Glomerular endothelial cell (primary cell): ENCODE data around the gene KCNA2. TPM values are rescaled to one million over a fixed set of nuclear protein-coding genes. Genes with fewer than 3 reads are reported as not detected.

ENCODE experiments used
- DNase-seq: peaks from one replicate; pipeline ENCODE4 v3.0.0-alpha.2; 2011; ENCODE audit warnings: low read depth, low spot score; ENCODE audit errors: extremely low read depth
- total RNA-seq: library from RNA; depleted of rRNA; stranded (reverse); fragments of >200 nt; gene quantifications from 2 replicates; pipeline ENCODE4 v1.2.3, GENCODE V29; 2015

The KCNA2 gene
- total RNA-seq, 1 donor from 2014 or later = not detected

DNA sequence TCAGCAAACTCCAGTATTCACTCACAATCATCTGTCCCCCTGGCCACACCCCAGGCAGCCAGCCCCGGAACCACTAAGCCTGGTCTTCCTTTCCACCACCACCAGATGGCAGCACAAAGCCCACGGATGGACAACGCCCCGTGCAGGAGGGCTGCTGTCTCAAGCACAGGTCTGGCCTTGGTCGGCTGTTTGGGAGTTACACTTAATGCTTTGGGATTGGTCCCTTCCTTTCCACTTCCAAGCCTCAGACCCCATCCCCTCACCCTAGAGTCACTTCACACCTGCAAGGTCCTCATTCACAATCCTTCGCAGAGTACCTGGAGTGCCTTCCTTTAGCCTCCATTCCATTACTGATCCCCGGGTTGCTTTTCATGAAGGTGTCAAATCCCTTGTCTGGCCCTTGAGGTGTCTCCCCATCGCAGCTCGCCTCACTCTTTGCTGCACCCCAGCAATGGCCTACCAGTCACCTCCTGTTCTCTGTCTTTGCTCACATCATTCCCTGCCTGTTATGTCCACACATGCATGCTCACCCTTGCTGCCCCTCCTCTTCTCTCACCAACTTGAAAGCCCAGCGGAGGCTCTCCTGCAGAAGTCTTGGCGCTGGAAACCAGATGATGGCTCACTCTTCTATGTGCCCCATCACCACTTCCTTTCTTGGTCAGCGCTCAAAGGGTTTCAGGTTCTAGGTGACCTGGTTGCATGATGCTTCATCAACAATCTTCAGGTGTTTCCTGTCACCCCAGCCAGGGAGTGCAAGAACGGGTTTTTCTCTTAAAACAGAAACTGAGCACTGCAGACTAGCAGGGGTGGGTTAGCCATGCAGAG, 24.9 kb upstream of the KCNA2 start:
- no peak for DNase-seq

DNA sequence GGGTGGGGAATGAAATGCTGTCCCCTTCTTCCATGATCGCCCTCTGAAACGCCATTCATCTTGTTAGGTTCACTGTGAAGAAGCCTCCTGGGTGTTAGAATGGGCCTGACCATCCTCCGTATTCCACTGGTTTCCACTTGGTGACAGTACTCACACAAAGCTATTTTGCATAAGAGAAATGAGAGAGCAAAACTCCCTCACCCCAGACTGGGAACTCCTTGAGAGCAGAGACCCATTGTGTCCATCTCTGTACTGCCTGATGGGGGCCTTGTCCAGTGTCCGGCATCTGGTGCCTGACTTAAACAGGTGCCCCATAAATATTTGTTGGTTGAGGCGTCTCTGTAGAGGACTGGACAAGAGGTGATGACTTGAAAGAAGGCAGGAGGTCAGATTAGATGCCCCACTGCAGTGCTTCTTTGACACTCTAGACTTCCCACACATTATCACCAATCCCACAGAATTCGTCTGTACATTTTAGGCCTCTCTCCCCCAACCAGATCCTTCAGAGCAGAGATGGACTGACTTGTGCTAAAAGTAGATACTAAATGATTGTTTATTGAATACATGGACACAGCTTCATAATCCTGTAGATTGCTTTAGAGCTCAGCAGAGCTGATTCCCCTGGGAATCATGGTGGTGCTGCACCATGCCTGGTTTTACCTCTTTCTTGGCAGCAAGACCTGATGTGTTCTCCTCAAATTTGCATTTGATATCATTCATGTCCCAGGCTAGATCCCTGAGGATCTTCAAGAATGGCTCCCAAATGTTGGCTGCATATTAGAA, 22.4 kb upstream of the KCNA2 start:
- no peak for DNase-seq

DNA sequence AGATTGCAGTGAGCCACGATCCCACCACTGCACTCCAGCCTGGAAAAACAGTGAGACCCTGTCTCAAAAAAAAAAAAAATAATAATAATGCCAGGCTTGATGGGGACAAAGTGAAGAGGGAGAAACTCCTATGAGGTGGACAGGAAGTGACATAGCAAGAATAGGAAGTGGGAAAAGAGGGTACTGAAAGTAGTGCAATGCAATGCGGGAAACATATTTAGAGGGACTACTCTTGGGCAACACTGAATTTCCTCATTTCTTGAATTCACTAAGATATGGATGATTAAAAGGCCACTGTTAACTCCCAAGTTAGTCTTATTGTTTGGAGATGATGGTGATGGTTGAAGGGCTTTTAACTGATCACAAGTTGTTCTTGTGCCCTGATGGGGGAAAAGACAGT, 21.6 kb upstream of the KCNA2 start:
- DNase-seq = no peak

DNA sequence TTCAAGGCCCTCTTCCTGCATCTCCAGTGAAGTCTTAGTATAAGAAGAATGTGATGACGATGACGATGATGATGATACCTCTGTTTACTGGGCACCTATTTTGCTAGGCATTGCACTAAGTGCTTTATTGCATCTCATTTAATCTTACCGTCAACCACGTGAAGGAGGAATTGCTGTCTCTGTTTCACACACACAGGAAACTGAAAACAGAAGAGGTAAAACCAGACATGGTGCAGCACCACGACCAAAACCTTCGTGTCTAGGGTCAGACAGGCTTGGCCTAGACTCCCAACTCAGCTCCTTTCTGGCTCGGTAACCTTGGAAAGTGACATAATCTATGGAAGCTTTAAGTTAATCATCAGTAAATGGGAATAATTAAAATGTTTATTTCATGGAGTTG, 20.7 kb upstream of the KCNA2 start:
- DNase-seq = no peak

DNA sequence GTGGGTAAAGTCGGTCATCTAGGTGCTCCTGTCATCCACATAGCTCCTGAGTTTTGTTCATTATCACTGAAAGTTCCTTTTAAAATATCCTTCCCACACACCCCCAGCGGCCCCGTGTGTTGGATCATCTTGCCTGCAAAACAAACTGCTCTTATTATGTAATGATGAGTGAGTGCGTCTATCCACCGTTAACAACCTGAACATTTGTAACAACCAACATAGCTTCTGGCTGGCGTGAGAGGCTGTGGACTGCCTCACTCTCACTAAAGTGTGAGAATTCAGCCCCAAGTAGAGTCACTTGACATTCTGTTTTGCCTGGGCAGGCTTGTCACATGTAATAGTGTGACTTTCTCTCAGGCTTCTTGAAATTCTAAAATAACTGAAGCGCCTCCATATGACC, 14.5 kb upstream of the KCNA2 start:
- no peak for DNase-seq

DNA sequence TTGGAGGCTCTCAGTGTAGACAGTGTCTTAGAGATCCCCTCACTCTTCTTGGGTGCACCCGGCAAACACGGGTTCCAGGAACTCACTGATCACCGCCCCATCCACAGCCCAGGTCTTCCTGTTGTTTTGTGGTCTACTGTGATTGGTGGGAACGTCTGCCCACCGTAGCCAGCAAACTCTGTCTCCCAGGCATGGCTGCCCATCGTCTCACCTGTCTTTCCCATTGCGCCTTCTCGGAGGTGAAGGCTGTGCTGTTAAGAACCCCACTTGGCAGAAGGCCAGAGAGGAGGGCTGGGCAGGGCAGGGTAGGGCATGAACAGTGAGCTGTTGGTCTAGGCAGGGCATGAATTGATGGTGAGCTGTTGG, 14.1 kb upstream of the KCNA2 start:
- no peak for DNase-seq

DNA sequence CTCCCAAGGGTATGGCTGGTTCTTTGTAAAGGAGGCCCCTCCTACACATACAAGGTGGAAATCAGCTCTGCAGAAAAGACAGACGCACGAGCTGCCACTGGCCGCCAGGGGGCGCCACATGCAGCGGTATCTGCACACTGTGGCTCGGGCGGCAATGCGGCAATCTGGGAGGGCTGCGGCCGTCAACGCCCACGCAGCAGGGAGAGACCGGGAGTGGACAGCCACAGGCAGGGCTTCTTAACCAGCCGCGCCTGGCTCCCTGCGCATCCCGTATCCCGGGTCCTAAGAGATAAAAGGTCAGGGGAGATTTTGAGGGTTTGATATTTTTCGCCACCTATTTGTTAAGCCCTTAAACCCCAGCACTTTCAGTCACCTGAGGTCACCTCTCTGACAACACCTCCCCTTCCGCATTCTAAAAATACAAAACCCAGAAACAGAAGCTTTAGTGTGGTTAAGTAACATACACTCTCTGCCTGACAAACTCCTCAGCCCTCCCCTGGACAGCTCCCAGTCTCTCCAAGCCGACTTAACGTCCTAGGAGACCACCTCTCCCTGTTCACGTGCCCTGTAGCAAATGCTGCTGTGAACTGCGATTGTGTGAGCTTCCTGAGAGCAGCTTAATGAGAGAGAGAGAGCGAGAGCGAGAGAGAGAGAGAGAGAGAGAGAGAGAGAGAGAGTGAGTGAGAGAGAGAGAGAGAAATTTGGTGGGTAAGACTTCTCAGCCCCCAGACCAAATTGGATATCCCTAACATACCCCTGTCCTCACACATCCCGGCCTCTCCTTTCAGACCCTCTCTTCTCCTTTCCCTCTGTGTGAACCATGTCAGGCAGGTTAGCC, 13.5 kb upstream of the KCNA2 start:
- peak; percentile 10 for DNase-seq

DNA sequence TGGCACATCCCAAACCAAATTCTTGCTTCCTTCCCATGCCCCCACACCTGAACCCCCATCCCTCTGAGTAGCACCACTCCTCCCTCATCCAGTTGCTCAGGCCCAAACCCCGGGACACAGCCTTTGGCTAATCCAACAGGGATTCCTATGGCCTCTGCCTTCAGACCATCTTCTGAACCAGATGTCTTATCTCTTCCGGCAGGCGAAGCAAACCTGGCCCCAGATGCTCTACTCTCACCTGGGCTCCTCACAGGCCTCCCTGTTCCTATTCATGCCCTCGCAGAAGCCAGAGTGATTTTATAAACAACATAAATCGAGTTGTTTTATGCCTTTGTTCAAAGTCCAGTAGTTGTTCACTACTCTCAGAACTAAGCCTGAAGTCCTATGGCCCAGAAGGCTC, 12.5 kb upstream of the KCNA2 start:
- DNase-seq = no peak

DNA sequence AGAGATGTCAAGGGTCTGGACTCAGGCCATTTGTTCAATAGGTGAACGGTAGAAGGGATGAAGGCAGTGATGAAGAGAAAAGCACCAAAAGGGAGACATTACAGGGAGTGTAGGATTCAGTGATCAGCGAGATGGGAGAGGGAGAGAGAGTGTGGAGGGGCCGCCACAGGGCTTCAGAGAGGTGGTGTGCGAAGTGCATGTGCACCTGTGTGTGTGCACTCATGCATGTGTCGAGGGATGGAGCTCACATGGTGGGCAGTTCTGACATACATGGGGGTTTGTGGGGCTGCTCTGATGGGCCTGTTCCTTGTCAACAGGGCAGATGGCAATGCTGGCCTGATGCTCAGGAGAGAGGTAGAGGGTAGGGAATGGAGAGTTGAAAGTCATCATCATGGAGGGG, 11.4 kb upstream of the KCNA2 start:
- DNase-seq = no peak

DNA sequence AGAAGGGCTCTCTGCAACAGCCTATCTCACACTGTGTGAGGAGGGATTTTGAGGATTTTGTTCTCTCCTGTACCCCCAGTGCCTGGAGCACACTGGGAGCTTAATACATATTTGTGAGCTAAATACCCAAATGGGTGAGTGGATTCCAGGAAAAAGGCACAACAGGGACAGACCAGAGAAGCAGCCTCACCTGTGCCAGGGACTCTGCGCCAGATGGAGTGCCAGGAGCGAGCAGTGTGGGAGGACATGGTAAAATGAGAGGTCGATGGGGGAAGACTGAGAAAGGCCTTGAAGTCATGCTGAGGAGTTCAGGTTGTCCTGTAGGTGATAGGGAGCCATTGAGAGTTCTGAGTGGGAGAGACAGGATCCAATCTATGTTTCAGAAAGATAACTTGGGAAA, 11.0 kb upstream of the KCNA2 start:
- DNase-seq = no peak

DNA sequence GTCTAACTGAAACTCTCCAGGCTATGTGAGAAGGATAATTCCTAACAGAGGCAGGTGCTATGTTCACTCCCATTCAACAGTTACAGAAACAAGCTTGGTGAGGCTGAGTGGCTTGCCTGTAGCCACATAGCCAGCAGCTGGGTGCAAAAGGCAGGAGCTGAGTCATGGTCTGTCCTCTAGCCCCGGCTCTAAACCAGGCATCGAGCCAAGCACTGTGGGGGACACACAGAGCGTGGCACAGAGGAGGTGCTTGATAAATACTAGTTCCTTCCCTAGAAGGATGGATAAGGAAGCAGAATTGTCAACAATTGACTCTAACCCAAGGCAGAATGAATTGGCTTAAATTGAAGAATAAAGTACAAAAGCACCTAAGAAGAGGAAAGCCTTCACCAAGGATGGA, 10.4 kb upstream of the KCNA2 start:
- DNase-seq = no peak

DNA sequence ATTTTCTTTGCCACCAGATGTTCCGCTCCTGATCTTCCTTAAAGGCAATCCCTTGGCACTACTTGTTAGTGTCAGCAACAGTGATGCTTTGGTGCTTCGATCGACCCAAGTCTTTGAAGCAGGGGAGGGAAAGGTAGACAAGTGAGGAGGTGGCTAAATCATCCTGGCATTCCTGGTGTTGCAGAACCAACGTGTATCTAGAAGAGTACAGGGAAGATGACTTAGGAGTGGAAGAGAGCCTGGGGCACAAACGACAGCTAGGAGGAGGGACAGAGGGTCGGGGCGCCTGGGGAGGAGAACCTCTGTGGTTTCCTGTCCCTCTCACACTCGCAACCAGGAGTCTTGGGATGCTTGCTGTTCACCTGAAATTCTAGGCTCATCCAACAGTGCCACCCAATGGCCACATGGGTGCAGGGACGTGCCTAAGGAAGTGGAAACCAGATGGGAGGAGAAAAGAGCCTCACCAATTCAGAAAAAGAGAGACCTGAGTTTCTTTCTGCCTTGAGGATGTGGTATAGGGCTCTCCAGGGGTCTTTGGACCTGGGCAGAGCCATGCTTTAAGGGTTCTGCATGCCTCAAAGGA, 9.5 kb upstream of the KCNA2 start:
- DNase-seq = no peak

DNA sequence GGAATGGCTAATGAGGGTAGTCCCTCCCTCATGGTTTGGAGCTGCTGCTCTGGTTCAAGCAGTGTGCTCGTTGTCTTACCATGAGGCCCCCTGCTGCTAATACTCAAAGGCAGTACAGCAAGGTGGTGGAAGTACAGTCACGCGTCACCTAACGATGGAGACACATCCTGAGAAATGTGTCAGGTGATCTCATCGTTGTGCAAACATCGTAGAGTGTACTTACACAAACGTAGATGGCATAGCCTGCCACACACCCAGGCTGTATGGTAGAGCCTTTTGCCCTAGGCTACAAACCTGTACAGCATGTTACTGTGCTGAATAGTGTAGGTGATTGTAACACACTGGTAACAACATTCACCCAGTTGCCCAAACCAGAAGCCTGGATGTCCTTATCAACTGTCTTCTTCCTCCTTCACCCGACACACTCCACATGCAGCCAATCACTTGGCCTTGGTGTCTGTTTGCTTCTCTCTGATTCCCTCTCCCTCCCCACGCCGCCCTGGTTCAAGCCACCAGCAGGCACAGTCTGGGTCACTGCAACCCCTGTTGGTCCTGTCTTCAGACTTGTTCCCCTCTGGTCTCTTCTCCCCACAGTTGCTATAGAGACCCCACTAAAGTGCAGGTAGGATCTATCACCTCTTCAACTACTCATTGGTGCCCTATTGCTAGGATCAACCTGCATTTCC, 6.0 kb upstream of the KCNA2 start:
- DNase-seq = no peak

DNA sequence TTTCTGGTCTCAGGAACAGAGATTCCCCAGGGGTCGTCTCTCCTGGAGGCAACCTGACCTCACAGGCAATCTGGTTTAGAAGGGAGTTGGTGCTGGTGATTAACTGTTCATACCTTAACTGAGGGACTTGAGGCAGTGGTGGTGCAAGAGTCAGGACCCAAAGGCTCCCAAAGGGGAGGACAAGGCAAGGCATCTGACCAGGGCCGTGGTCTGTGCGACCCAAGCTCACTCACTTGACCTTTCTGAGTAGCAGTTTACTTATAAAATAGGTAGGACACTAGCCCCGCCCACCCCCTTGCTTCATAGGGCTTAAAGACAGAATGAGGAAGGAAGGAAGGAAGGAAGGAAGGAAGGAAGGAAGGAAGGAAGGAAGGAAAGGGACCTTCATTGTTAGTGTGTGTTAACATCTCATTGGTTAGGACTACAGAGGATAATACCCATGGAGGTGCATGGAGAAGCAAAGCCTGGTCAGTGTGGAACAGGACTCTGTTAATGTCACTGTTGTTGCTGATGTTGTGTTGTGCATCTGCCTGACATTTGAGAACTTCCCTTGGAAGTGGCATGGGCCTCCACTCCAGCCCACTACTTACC, 4.6 kb upstream of the KCNA2 start:
- no peak for DNase-seq

DNA sequence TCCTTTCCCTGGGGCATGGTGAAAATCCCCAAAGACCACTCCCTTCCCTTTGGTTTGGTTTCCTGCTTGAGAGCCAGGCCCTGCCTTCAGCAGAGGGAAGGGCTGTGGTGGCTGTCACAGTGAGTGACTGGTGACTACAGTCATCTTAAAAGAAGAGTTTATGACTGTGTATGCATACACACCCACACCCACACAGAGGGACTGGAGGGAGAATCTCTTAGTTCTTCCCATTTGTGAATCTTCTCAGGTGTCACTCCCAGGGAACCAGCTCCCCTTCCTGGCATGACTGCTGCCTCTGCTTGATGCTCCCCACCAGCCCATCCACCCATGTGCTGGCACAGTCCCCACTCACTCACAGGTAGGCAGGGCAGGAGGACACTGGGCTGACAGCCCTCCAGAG, 3.9 kb upstream of the KCNA2 start:
- no peak for DNase-seq

DNA sequence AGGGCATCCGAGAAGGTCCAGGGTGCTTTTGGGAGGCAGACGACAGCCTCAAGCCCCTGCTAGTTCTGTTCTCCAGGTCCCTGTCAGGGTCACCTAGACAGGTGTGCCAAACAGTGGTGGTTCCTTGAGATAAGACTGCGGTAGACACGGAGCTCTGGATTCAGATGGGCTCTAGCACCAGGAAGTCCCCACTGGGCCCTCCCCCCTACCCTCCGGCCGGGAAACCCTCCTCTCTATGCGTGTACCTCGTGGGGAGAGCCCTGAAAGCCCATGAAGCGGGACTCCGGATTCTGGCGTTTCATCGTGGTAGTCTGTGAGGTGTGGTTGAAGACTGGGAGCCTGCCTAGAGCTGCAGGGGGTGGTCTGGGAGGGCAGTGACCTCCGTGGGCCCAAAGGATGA, 2.1 kb upstream of the KCNA2 start:
- DNase-seq = no peak

DNA sequence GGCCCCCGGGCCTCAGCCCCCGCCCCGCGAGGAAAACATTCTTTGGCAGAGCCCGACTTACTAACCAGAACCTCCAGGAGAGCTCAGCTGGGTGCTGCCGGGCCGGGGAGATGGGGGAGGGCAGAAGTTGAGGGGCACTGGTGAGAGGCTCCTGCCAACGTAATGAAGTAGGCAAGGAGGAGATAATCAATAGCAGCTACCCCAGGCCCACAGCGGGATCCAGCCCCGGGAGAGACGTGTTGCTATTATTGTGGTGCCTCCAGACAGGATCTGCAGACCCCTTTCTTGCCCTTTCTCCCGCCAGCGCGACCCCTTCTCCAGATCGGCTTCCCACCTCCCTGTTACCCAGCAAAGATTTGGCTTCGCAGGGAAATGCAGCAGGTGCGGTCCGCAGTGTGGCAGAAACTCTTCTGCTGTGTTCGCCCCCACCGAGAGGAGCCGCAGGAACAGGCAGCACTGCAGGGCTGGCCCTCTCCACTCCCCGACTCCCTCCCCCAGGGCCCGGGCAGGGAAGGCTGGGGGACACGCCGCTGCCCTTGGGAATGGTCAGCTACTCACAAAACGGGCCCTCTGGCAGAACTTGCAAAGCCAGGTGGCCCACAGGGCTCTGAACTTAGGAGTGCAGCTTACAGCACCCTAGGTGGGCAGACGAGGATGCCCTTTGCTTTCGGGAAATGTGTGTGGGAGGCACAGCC, 1.5 kb upstream of the KCNA2 start:
- no peak for DNase-seq

DNA sequence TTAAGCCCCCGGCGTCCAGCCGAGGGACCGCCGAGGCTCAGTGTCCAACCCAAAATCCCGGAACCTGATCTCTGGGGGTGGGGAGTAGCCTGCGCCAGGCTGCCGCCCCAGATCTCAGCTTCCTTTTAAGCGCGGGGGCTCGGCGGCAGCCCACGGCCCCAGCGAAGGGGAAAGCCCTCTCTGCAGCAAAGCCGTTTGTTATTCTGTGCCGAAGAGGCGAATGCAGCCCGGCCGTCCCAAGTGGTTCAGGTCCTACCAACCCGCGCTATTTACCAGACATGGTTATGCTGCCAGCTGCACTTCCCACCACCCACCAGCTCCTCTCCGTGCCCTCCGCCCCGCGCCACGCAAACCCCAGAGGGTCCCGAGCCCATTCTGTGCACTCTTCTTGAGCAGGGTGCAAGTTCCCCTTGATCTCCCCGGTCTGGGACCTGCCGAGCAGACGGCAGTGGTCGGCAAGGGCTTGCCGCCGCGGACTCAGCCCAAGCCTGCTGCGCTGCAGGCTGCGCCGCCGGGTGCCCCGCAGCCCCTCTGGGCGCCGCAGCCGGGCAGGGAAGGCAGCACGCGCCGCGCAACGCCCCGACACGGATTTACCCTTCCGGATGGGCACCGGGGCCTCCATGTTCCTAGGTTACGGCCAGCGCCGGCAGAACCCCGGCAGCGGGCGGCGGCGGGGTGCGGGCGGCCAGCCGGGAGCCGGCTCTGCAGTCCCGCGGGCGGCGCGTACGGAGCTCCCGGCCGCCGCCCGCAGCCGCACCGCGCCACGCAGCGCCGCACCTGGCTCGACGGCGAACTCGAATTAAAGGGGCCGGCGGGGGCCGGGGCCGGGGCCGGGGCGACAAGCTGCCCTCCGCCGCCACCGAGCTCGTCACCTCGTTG, 738 bp upstream of the KCNA2 start:
- no peak for DNase-seq

DNA sequence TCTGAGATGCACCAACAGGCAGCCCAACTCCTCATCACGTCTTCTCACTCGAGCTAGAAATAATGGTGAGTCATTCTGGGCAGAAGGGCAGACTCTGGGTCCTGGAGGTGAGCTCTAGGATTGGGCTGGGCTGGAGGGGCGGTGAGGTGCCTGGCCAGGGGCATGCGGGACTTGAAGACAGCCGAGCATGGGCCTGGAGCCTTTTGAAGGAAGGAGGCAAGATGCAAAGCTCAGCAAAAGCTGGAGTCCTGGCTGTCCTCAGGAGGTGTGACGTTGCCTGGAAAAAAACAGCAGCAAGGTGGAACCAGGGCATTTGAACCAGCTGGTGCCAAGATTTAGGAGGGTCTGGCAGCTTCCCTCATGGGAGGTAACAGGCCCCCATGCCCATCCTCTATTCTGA, 712 bp downstream of the KCNA2 start:
- no peak for DNase-seq
